Measurements from ENCODE around the gene RNF141.
A peak's percentile ranks its signal among the peaks of the same experiment; 100 is the strongest.

The RNF141 gene

DNA sequence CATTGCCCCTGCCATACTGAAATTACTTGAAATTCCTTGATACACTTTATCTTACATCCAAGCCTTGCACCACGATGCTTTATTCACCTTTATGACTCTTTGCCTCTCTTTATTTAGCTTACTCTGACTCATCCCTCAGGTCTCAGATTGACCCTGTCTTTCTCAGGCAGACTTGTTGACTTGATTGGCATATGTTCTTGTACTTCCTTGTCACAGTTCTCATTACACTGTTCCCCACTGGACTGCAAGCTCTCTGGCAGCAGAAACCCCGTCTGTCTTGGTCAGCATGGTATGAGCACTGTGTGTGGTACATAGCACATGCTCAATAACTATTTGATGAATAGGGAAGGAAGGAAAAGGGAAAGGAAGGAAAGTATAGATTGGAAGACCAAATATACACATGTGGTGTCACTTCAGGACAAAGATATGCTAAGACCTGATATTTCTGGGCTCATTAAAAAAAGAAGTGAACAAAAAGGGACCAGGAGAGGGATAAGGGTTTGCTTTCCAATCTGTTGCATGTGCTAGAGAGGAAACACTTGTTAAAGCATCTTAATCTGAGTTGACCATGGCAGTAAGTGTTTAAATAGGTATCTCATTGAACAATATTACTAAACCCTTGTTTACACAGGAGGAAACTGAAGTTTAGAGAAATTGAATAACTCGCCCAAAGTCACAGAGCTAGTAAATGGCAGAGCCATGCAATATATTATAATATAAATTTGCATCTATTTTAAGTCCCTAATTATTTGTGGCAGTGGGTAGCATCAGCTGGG, 20.2 kb upstream of the RNF141 start:
- FAIRE-seq = no peak

- no peak for FAIRE-seq
Observed at GRCh38 chr11:10558288-10558687, 17.3 kb upstream of the RNF141 start.

DNA sequence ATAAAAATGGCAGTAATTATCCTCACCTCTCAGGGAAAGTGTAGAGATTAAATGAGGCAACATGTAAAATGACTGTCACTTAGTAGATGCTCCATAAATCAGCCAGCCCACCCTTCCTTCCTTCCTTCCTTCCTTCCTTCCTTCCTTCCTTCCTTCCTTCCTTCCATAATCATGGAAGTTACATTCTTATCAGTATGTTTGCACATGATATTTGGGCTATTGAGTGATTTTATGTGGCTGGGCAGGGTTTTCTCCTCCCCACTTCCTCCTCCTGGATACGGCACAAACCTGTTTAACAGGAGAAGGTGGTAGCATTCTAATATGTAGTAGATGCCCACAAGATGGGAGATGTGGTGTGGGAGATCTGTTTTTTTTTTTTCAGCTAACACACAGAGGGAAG, 15.6 kb upstream of the RNF141 start:
- FAIRE-seq = no peak

DNA sequence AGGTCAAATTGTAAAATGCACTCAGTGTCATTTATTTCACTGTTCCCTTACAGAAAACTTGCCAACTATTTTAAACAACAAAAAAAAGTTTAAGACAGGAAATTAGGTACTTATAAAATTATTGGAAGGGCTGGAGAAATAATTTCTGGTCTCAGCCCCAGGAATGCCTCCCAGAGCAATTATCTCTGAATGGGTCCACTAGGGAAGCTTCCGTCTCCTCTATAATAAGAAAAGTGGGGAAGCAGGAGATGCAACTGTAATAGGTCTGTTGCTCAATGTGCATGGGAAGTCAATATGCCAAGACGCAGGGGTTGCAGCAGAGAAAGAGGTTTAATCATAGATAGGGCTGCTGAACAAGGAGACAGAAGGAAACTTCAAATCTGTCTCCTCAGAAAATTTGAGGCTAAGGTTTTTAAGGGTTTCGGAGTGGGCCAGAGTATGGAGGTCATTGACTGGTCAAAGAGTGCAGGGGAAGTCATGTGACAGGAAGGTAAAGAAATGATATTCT, 10.9 kb upstream of the RNF141 start:
- no peak for FAIRE-seq

- FAIRE-seq = no peak
Observed at GRCh38 chr11:10551290-10551592, 10.3 kb upstream of the RNF141 start.

GRCh38 chr11:10550503-10551289, 9.7 kb upstream of the RNF141 start:
- FAIRE-seq = no peak

DNA sequence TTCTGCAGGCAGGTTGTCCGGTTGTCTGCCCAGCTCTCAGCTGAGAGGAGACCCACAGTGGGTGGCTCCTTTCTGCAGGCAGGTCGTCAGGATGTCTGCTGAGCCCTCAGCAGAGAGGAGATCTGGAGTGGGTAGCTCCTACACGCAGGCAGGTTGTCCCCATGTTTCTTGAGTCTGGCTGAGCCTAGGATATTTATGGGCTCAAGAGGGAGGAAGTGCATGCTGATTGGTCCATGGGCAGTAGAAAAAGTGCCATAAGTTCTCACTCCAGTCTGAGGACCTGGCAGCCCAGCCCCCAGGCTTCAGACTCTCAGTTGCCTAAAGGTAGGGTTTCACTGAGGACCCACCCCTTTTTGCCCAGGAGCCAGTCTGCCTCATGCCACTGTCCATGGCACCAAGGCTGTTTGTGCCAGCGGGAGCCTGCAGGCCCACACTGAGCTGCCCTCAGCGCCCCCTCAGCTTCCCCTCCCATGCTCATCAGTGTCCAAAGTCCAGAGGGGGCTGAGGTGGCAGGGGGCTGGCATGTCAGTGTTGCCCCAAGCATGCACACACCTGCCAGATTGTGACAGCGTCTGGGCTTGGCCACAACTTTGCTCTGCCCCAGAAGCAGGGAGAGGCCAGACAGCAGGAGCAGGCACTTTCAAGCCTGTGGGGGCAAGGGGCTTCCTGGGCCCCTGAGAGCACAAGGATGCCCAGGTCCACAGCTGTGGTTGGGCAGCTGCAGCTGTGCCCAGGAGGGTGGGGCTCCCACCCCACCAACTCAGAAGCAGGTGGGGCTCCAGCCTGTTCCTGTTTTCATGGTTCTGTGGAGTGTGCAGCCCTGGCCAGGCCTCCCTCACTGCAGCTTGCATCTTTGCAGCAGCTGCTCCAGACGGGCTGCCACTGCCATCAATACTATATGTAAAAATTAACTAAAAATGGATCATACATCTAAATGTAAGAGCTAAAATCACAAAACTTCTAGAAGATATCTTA, 3.8 kb upstream of the RNF141 start:
- no peak for FAIRE-seq

DNA sequence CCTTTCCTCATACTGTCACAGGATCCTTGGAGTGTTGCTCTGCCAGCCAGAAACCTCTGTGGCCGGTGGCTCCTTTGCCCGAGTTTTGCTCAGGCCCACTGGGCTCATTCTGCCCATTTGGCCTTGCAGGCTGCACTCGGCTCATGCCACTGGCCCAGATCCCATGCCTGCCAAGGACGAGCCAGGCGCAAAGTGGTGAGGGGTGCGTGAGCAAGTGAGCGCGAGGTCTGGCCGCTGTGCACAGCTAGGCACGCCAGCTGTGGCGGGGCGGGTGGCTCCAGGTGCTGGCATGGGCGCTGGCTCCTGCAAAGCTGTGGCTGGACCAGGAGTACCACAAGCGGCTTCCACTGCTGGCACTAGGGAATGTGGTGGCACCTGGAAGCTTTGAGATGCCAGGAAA, 2.8 kb upstream of the RNF141 start:
- FAIRE-seq = no peak

- FAIRE-seq = no peak
Observed at GRCh38 chr11:10542776-10543175, 1.8 kb upstream of the RNF141 start.

GRCh38 chr11:10541561-10541930, 559 bp upstream of the RNF141 start:
- peak; percentile 13 for FAIRE-seq

DNA sequence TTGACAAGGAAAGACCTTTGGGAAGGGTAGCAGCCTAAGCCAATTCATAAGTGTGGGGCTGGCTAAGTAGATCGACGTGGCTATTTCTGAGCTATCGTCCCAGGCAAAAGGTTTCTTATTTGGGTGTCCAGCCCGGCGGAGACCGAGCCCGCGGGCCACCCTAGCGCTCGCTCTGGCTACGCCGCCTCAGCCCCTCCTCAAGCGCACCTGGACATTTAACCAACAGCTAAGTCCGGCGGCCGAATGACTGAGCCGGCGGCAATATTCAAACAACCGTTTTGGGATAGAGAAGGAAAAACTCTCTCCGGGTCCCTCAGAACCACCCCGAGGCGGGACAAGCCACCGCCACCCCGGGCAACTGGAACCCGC, 457 bp downstream of the RNF141 start:
- FAIRE-seq = no peak

DNA sequence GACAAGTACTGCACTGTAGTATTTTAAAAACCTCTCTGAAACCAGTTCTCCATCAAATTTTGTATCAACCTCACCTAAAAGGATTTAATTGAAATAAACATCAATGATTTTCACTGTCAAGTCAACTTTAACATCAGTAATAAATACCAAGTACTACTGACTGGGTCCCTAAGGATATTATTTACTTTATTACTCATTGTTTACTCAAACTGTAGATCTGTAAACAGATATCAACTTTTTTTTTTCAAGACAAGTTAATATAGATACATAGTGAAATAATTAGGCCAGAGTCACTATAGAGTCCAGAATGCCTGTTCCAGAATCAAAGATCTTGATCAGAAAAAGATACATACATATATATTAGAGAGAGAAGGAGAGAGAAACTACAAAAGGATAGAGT, 1.6 kb downstream of the RNF141 start:
- no peak for FAIRE-seq

DNA sequence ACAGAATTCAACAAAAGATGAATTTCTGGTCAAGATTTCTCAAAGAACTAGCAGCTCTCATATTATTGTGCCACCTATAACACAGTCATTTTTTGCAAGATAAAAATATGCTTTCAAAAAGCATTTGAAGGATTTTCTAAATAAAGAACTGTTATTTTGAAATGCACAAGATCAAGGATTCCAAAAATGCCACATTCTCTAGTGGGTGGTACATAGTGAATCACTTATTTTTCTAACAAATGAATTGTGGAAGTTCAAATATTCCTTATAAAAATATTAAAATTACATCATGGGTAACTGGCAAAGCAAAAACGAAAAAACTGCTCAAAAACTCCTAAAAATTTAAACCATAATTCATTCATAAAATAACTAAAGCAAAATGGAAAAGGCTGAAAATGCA, 2.1 kb downstream of the RNF141 start:
- FAIRE-seq = peak; percentile 27

DNA sequence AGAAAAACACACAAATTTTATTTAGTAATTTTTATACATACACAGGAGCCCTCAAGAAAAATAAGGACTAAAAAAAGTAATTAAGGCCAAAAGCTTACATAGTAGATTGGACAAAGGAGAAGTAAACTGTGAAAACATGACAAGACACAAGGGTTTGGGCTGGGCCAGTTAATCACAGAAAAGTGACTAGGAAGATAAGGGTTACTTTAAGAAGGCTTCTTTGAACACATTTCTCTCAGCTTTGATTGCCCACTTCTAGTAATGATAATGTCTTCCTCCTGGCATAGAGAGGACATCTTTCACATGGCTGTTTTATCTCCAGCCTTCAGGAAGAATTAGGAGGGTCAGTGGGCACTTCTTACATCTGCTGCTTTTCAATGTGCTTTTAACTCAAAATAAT, 3.4 kb downstream of the RNF141 start:
- no peak for FAIRE-seq

GRCh38 chr11:10534316-10534715, 6.7 kb downstream of the RNF141 start:
- no peak for FAIRE-seq

GRCh38 chr11:10533323-10533722, 7.7 kb downstream of the RNF141 start:
- FAIRE-seq = no peak

DNA sequence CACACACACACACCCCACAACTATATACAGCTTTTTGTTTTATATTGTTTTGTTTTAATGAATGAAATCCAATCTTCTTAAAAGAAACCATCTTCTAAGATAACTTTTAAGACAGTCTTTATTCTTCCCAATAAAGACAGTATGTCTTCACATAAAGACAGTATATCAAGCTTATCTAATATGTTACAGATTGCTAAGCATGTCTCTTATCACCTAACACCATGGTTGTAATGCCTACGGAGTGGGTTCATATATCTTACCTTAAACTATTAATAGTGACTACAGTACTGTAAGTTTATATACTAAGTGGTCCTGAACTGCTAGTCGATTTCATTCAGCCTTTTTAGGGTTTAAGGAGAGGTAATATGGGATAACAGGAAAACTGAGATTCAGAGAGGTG, 8.5 kb downstream of the RNF141 start:
- FAIRE-seq = no peak

DNA sequence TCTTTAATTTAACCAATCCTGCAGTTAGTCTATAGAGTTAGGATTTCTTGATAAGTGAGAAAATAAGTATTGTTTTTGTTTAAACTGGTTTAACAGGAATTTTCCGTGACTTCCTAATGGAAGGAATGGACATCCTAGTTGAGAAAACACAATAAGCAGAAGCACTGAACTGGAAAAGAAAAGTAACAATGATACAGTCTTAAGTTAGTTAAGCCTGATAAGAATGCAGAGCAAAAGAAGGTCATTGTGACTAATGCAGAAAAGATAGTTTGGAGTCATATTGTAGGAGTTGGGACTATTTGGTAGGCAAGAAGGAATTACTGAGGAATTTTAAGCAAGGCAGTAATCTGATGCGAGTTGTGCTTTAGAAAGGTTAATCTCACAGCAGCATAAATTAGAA, 11.7 kb downstream of the RNF141 start:
- FAIRE-seq = no peak

- peak; percentile 79 for FAIRE-seq
Observed at GRCh38 chr11:10528121-10528520, 12.9 kb downstream of the RNF141 start.

DNA sequence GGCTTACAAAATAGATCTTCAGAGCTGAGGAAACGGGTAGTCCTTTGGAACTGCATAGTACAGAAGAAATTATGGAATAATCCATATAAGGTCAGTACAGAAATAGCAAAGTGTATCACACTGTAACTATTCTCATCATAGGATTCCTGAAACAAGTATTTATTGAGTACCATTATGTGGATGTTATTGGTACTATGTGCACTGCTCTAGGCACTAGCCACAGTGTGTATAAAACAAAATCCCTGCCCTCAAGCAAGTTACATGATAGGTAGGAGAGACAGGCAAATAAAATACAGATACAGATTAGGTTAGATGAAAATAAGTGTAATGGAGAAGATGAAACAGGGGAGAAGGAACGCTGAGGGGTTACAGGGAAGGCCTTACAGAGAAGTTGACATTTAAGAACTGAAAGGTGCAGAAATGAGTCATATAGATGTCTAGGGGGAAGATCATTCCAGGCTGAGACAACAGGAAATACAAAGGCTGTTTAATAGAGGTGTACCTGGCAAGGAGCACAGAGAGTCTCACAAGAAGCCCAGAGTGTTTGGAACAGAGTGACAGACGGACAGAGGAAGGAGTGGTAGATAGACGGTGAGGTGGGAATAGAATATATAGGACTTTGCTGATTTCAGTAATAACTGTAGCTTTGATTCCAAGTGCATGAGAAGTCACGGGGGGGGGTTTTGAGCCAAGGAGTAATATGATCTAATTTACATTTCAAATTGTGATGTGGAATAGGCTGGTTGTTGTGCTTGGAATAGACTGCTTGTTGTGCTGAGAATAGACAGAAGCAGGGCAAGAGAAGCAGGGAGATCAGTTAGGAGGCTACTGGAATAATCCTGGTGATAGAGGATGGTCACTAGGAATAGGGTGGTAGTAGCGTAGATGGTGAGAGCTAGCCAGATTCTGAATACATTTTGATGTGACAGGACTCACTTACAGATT, 13.7 kb downstream of the RNF141 start:
- FAIRE-seq = no peak

DNA sequence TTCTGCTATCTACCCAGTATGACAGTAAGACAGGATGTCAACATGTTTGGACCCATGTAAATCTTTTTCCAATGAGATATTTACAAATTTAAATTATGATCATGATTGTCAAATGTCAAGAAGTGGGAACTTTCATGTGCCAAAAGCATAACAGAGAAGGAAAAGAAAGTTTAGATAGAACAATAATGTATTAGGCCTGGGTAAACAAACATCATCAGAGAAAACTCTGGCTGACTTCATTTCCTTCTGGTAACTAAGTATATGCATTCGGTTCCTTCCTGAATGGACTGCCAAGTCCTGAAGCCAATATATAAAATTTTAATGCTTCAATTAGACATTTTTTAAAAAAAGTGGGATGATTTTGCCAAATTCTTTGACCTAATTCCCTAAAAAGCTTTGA, 16.5 kb downstream of the RNF141 start:
- FAIRE-seq = no peak

DNA sequence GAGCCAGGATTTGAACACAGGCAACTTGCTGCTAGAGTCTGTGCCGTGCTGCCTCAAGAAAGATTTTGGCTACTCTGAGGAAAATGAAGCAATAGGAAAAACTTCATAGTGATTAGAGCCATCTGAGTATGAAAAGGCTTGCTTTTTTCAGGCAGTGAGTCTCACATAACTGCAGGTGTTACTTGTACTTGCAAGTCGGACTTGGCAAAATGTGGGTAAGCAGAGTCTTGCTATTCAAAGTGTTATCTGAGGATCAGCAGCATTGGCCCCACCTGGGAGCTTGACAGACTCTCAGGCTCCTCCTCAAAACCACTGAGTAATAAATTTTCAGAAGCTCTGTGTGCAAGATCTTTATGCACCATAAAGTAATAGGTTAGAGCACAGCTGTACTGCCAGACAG, 18.1 kb downstream of the RNF141 start:
- no peak for FAIRE-seq
